Activated CD4-positive, alpha-beta T cell treated with anti-CD3 and anti-CD28 coated beads for 4 hours (primary cell): ENCODE results near the gene TCN1.
"Not testable (repeated sequence)": the region's sequence is repeated elsewhere in the genome, so short reads cannot be mapped to it uniquely, and the experiment has no call there.

ENCODE experiments used
- DNase-seq, 2 donors: peaks; one replicate each; pipeline ENCODE4 v3.0.0-alpha.2; 2020

Gene TCN1, protein sequence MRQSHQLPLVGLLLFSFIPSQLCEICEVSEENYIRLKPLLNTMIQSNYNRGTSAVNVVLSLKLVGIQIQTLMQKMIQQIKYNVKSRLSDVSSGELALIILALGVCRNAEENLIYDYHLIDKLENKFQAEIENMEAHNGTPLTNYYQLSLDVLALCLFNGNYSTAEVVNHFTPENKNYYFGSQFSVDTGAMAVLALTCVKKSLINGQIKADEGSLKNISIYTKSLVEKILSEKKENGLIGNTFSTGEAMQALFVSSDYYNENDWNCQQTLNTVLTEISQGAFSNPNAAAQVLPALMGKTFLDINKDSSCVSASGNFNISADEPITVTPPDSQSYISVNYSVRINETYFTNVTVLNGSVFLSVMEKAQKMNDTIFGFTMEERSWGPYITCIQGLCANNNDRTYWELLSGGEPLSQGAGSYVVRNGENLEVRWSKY

GRCh38 chr11:59866397-59866796 lies at the start of gene TCN1:
TCN1 (minus strand) TSS chr11:59866487; CDS start chr11:59866470, 17 bp downstream.
- DNase-seq = no peak

GRCh38 chr11:59903569-59903968 lies 37.3 kb upstream of the TCN1 start:
- not testable (repeated sequence) for DNase-seq

- no peak for DNase-seq
Measured at GRCh38 chr11:59901306-59901705, 35.0 kb upstream of the TCN1 start.

DNA sequence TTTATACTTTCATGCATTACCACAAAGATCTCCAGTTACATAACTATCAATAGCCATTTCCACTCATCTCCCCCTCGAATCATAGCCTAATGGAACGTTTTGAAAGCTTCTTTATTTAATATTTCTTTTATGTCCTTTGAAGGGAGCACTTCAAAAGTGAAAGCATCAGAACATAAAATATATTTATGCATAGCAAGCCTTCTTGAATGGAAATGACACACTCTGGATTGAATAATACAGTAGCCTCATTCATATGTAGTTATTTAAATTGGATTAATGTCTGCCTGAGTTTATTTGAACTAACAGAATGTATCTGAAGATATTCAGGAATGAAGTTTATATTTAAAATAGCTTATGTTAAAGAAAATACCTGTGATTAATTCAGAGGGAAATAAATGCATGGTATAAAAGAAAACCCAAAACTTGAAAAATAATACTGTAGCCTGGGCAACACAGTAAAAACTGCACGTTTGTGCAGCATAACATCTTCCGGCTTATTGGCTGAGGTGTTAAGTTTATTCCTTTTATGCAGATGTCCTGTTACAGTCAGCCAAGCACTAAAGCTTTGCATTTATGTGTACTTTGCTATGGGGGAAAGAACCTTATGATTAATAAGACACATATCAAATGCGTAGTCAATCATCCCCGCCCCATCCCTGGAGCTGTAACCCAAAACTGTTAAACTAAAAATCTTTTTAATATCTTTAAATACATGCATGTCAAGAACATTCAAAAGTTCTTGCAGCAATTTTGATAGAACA lies 34.3 kb upstream of the TCN1 start:
- no peak for DNase-seq

DNA sequence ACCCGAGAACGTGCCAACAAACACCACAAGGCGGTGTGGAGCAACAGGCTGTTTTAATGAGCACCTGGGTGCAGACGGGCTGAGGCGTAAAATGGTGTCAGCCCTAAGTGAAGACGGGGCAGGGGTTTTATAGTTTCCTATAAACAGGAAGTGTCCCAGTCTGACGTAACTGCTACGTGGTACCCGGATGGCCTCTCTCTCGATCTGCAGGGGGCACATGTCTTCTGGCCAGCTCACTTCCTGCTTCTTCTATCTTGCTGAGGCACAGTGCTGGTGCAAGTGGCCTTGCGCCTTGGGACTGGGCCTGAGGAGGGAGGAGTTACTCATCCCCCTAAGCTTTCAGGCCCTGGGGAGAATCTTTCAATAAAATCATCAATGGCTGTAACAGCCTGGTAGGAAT lies 33.2 kb upstream of the TCN1 start:
- no peak for DNase-seq

DNA sequence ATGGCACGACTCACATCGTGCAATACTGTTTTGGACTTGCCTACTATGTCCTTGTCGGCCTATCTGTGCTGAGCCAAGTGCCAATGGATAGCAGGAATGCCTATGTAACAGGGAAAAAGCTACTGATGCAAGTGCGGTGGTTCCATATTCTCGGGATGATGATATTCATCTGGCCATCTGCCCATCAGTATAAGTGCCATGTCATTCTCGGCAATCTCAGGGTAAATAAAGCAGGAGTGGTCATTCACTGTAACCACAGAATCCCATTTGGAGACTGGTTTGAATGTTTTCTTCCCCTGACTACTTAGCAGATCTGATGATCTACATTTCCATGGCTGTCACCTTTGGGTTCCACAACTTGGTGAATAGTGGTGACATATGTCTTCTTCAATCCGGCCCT lies 32.4 kb upstream of the TCN1 start:
- DNase-seq = no peak

DNA sequence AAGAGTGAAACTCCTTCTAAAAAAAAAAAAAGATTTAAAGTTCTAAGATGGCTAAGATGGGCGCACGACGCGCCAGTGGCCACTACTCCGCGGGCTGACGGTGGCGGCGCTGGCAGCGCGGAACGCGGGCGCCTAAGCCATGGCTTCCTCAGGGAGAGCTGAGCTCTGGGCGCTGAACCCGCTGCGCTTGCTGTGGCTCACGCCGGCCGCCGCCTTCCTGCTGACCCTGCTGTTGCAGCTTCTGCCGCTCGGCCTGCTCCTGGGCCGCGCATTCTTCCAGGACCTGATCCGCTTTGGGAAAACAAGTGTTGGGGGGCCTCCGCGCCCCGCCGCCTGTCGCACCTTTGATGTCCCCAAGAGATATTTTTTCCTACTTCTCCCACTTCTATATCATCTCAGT lies 31.8 kb upstream of the TCN1 start:
- DNase-seq = no peak

DNA sequence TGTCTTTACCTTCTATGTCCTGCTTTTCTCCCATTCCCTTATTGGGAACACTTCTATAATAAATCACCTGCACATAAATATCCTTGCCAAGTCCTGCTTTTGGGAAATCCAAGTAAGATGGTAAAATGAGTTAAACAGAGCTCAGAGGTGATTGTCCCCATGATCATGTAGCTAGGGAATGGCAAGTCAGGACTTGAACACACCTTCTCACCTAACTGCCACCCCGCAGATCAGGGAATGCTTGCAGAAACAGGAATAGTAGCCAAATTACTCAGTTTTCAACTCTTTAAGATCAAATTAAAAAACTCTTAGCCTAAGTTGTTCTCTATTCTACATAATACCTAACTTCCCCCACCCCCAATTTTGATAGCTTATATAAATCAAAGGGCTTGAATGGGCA lies 28.3 kb upstream of the TCN1 start:
- no peak for DNase-seq

DNA sequence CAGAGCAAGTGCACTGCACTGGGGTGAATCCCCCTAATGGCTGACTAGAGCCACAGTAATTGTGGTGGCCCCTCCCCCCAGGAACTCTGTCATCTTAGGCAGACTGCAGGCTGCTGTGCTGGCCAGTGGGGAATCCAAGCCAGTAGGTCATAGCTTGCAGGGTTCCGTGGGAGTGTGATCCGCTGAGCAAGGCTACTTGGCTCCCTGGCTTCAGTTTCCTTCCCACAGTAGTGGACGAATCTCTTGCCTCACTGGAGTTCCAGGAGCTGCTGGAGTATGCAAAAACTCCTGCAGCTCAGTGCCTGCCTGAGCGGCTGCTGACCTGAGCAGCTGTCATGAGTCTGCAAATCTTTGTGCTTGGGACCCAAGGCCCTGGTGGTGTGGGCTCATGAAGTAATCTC lies 25.5 kb upstream of the TCN1 start:
- DNase-seq = no peak

- DNase-seq = not testable (repeated sequence)
Measured at GRCh38 chr11:59887156-59887555, 20.9 kb upstream of the TCN1 start.

GRCh38 chr11:59883597-59883996 lies 17.3 kb upstream of the TCN1 start:
- no peak for DNase-seq

GRCh38 chr11:59879567-59879966 lies 13.3 kb upstream of the TCN1 start:
- DNase-seq = no peak

GRCh38 chr11:59878575-59878974 lies 12.3 kb upstream of the TCN1 start, which contains the start of gene OOSP3:
OOSP3 (plus strand) TSS chr11:59878782; CDS start chr11:59878809, 27 bp downstream.
- DNase-seq = no peak

DNA sequence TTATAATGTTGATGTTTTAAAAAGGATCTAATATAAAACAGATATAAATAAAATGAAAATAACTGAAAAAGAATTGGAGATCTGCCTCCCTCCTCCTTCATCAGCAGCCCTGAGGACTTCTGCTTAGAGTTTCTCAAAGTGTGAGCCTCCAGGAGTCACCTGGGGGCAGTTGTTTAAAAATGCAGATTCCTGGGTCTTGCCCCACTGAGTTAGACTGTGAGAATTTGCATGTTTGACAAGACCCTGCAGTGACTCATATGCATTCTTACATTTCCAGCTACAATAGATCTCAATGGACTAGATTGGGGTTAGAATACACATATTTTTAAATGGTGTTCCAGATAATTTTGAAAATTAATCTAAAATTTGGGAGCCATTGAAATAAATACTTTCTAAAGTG lies 11.5 kb upstream of the TCN1 start:
- no peak for DNase-seq

- no peak for DNase-seq
Measured at GRCh38 chr11:59877325-59877724, 11.0 kb upstream of the TCN1 start.

DNA sequence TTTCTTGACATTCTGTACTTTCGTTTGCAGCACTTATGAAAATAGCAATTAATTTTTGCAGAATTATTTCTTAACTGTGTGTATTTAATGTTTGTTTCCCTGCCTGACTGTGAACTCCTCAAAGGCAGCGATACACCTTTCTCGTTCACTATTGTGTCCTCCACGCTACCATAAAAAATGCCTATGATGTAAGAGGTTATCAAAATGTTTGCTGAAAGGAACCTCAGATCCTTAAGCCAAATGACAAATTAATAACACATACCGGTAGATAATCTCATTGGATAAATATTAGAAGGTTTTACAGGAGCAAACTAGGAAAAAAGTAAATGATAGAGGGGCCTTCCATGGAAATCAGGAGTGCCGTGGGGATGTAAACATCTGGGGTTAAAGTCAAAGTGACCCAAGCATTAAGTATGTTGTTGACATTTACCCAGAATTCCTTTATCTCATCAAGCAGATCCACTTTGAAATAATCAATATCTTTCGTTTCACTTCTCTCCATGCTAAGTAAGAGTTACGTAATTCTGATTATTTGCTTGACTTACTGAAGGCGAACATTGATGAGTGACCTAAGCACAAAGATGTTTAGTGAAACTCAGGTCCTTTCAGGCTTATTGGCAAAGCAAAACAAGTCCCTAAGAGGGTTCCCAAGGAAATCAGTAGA lies 9.7 kb upstream of the TCN1 start:
- DNase-seq = no peak

DNA sequence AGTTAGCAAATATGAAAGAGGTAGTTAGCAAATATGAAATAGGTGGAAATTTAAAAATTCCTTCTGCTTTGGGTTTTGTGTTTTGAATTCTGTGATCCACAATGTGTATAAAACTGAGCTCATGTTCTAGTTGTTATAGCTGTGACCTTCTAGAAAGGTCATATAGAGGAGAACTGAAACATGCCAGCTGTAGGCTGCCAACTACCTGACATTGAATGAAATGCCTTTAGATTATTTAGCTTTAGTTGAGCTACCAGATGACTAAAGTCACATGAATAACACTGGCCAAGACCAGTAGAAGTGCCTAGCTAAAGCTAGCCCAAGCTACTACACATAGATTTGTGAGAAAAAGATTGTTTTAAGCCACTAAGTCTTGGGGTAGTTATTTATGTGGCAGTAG lies 5.8 kb upstream of the TCN1 start:
- DNase-seq = no peak

GRCh38 chr11:59867946-59868345 lies 1.7 kb upstream of the TCN1 start:
- DNase-seq = no peak

GRCh38 chr11:59866836-59867235 lies 549 bp upstream of the TCN1 start:
- DNase-seq = no peak

DNA sequence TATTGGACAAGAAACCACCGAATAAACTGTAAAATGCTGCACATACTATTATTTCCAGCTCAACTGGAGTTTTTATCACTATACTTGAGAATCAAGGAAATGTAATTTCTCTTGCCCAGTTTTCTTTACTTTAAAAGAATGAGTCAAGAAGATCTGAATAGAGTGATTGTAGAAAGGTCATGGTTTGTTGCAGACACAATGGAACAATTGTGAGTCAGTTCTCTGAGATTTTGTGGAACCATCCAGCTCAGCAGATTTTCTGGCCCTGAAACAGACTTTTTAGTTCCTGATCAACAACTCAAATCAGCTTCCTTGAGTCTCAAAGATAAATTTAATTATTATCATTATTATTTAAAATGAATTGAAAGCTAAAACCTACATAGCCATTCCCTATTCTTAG lies 1.3 kb downstream of the TCN1 start:
- DNase-seq = no peak

GRCh38 chr11:59862252-59862651 lies 4.0 kb downstream of the TCN1 start:
- DNase-seq = no peak

DNA sequence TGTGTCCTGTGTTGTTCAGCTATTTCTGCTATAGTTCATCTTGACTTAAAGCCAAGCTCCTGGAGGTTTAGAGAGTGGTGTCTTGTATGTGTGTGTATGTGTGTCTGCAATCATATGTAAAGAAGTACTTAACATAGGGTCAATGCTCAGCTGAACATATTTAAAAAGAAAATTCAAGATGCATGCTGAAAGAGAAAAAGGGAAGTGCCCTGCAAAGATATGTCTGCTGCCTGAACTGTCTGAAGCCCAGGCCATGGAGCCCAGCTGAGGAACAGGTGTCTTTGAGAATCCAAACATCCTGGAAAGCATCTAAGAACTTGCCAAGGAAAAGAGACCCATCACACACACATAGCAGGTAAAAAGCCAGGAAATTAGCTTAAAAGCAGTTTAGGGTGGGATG lies 6.6 kb downstream of the TCN1 start:
- DNase-seq = no peak
